ENCODE data around the gene OR6V1. TPM values are rescaled to one million over a fixed set of nuclear protein-coding genes. Genes with fewer than 3 reads are reported as not detected.
"Not testable (repeated sequence)": the region's sequence is repeated elsewhere in the genome, so short reads cannot be mapped to it uniquely, and the experiment has no call there.

The OR6V1 gene
- total RNA-seq, 2 experiments from 2014 or later = not detected

GRCh38 chr7:143048827-143049226, 3.3 kb upstream of the OR6V1 start:
- Mint-ChIP-seq H3K27me3 (peaks cover 2% of the 10 kb centered on the region), H3K27ac (no peak overlapping the region), H3K4me3 (no peak overlapping the region), H3K9me3 (no peaks in the 10 kb centered on the region), H3K36me3 (ENCODE audit: low read depth) (no peaks in the 10 kb centered on the region), H3K4me1 (no peaks in the 10 kb centered on the region)
- POLR2A ChIA-PET = no interaction called here
- CTCF ChIA-PET = interaction anchor here (1.3 kb wide), 1 partner anchor 37 kb away, joined by 3 read pairs; no protein-coding TSS in a partner anchor
- DNase-seq = no peak

- H3K27ac Mint-ChIP-seq = no peak overlapping the region
- no peaks in the 10 kb centered on the region for H3K9me3 Mint-ChIP-seq
- H3K36me3 Mint-ChIP-seq (ENCODE audit: low read depth) = no peaks in the 10 kb centered on the region
- H3K27me3 Mint-ChIP-seq = peaks cover 3% of the 10 kb centered on the region
- no peak overlapping the region for H3K4me3 Mint-ChIP-seq
- DNase-seq = no peak
- CTCF ChIA-PET = interaction anchor here (1.3 kb wide), 1 partner anchor 37 kb away, joined by 3 read pairs; no protein-coding TSS in a partner anchor
- POLR2A ChIA-PET = no interaction called here
- H3K4me1 Mint-ChIP-seq = no peaks in the 10 kb centered on the region
Measured at GRCh38 chr7:143049362-143049761, 2.8 kb upstream of the OR6V1 start.

- Mint-ChIP-seq H3K4me3 (no peak overlapping the region), H3K4me1 (no peaks in the 10 kb centered on the region), H3K27ac (no peak overlapping the region), H3K36me3 (ENCODE audit: low read depth) (no peaks in the 10 kb centered on the region), H3K9me3 (no peaks in the 10 kb centered on the region), H3K27me3 (peaks cover 10% of the 10 kb centered on the region)
- DNase-seq = no peak
- CTCF ChIA-PET = no interaction called here
- POLR2A ChIA-PET = no interaction called here
Measured at GRCh38 chr7:143050931-143051330, 1.2 kb upstream of the OR6V1 start.

- Mint-ChIP-seq H3K9me3 (no peaks in the 10 kb centered on the region), H3K4me1 (no peaks in the 10 kb centered on the region), H3K27ac (no peak overlapping the region), H3K4me3 (no peak overlapping the region), H3K36me3 (ENCODE audit: low read depth) (no peaks in the 10 kb centered on the region), H3K27me3 (peaks cover 9% of the 10 kb centered on the region)
- ChIA-PET POLR2A (no interaction called here), CTCF (no interaction called here)
- DNase-seq = no peak
Measured at GRCh38 chr7:143054621-143055020, 2.5 kb downstream of the OR6V1 start.

GRCh38 chr7:143055754-143056153, 3.6 kb downstream of the OR6V1 start:
- Mint-ChIP-seq H3K4me1 (no peaks in the 10 kb centered on the region), H3K9me3 (no peaks in the 10 kb centered on the region), H3K27ac (no peak overlapping the region), H3K36me3 (ENCODE audit: low read depth) (no peaks in the 10 kb centered on the region), H3K4me3 (no peak overlapping the region), H3K27me3 (peaks cover 9% of the 10 kb centered on the region)
- POLR2A ChIA-PET = no interaction called here
- CTCF ChIA-PET = no interaction called here
- DNase-seq = no peak

DNA sequence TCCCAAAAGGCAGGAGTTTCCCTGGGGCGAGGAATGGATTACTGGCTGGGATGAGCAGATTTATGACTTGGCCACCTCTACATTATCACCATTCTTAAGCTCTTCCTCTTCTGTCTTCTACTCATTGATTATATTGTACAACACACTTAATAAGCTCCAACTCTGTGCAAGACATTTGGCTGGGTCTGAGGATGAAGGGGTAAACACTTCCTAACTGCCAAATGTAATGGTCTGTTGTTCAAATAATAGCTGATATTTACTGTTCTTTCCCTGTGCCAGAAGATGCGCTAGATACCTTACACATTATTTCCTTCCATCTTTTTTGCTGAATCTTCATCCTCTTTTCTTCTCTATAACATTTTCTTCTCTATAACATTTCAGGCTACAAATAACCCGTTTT, 11.6 kb downstream of the OR6V1 start:
- H3K27me3 Mint-ChIP-seq = peaks cover 4% of the 10 kb centered on the region
- no peaks in the 10 kb centered on the region for H3K9me3 Mint-ChIP-seq
- H3K4me1 Mint-ChIP-seq = no peaks in the 10 kb centered on the region
- ChIA-PET CTCF (interaction anchor here (1.0 kb wide), 1 partner anchor 13 kb away, joined by 3 read pairs; no protein-coding TSS in a partner anchor), POLR2A (no interaction called here)
- no peak overlapping the region for H3K27ac Mint-ChIP-seq
- no peak for DNase-seq
- no peaks in the 10 kb centered on the region for H3K36me3 Mint-ChIP-seq (ENCODE audit: low read depth)
- no peak overlapping the region for H3K4me3 Mint-ChIP-seq

DNA sequence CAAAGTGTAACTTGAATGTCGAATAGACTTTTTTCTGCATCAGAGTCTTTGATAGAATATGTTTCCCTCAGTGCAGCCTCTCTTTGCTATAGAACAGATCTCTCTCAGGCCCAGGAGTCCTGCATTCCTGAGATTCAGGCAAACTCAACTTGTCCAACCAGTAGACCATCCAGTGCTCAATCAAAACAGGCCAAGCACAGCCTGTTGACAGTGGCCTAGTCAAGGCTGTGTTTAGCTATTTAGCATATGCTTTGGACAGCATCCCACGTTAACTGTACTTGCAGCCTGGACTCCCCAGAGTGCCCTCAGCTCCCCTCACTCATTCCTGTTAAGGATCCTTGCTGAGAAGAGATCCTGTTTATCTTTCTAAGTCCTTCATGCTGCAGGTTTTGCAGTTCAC, 16.3 kb downstream of the OR6V1 start:
- H3K27me3 Mint-ChIP-seq = peaks cover 4% of the 10 kb centered on the region
- H3K4me3 Mint-ChIP-seq = no peak overlapping the region
- POLR2A ChIA-PET = no interaction called here
- DNase-seq = no peak
- H3K36me3 Mint-ChIP-seq (ENCODE audit: low read depth) = no peaks in the 10 kb centered on the region
- CTCF ChIA-PET = interaction anchor here (1.0 kb wide), 1 partner anchor 149 kb away, joined by 3 read pairs; no protein-coding TSS in a partner anchor
- H3K9me3 Mint-ChIP-seq = no peaks in the 10 kb centered on the region
- no peaks in the 10 kb centered on the region for H3K4me1 Mint-ChIP-seq
- no peak overlapping the region for H3K27ac Mint-ChIP-seq

DNA sequence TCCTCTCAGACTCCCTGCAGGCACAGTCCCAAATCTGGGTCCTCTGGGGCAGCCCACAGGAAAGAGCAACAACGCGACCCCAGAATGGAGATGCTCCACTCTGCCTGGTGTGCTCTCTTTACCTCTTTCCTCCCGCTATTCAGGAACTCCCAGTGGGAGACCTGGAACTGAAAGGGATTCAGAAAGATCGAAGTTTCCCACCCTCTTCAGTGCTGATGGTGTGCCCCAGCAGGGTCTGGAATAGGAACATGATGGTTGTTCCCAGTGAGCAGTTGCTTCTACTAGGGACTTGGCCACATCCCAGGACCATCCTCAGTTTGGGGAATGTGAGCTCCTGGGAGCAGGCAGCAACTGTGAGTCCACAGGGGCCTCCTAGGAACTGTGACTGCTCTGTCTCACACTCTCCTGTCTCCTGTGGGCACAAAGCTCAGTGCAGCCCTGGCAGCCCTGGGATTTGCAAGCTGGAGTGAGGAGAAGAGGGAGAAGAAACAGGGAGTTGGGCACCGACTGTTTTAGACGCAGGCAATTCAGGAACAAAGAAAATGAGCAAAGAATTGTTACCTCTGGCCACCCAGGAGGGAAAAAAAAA, 17.9 kb downstream of the OR6V1 start:
- H3K36me3 Mint-ChIP-seq (ENCODE audit: low read depth) = no peaks in the 10 kb centered on the region
- POLR2A ChIA-PET = no interaction called here
- H3K27me3 Mint-ChIP-seq = peaks cover 7% of the 10 kb centered on the region
- H3K4me1 Mint-ChIP-seq = no peaks in the 10 kb centered on the region
- no peak overlapping the region for H3K4me3 Mint-ChIP-seq
- CTCF ChIA-PET = no interaction called here
- no peak for DNase-seq
- H3K9me3 Mint-ChIP-seq = no peaks in the 10 kb centered on the region
- H3K27ac Mint-ChIP-seq = no peak overlapping the region

DNA sequence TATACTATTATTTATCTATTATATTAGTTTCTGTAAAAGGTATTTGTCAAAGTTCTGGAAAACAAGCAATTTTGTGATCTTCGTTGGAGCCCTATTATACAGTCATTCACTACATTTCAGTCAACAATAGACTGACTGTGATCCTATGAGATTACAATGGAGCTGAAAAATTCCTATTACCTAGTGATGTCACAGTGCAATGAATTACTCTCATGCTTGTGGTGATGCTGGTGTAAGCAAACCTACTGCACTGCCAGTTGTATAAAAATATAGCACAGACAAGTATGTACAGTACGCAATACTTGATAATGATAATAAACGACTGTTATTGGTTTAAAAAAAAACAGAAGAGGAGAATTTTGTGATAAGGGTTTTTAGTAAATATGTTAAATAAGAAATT, 21.4 kb downstream of the OR6V1 start:
- Mint-ChIP-seq H3K36me3 (ENCODE audit: low read depth) (no peaks in the 10 kb centered on the region), H3K27me3 (peaks cover 9% of the 10 kb centered on the region), H3K27ac (no peak overlapping the region), H3K4me3 (no peak overlapping the region), H3K4me1 (no peaks in the 10 kb centered on the region), H3K9me3 (no peaks in the 10 kb centered on the region)
- no peak for DNase-seq
- ChIA-PET CTCF (no interaction called here), POLR2A (no interaction called here)

- CTCF ChIA-PET = no interaction called here
Measured at GRCh38 chr7:143074141-143074540, 22.0 kb downstream of the OR6V1 start.

GRCh38 chr7:143085109-143085508, 33.0 kb downstream of the OR6V1 start:
- H3K9me3 Mint-ChIP-seq = no peaks in the 10 kb centered on the region
- peaks cover 16% of the 10 kb centered on the region for H3K27me3 Mint-ChIP-seq
- DNase-seq = no peak
- H3K4me3 Mint-ChIP-seq = no peak overlapping the region
- H3K36me3 Mint-ChIP-seq (ENCODE audit: low read depth) = no peaks in the 10 kb centered on the region
- POLR2A ChIA-PET = no interaction called here
- H3K27ac Mint-ChIP-seq = no peak overlapping the region
- H3K4me1 Mint-ChIP-seq = no peaks in the 10 kb centered on the region
- CTCF ChIA-PET = no interaction called here

More at GRCh38 chr7:143074141-143074540, 22.0 kb downstream of the OR6V1 start:
- Mint-ChIP-seq H3K27me3 (peaks cover 13% of the 10 kb centered on the region), H3K4me1 (no peaks in the 10 kb centered on the region), H3K36me3 (ENCODE audit: low read depth) (no peaks in the 10 kb centered on the region), H3K27ac (no peak overlapping the region), H3K9me3 (no peaks in the 10 kb centered on the region), H3K4me3 (no peak overlapping the region)
- no peak for DNase-seq
- POLR2A ChIA-PET = no interaction called here

- H3K36me3 Mint-ChIP-seq (ENCODE audit: low read depth); DNase-seq; H3K27ac Mint-ChIP-seq; POLR2A ChIA-PET; H3K4me3 Mint-ChIP-seq; H3K4me1 Mint-ChIP-seq; CTCF ChIA-PET; H3K9me3 Mint-ChIP-seq: not testable (repeated sequence)
- H3K27me3 Mint-ChIP-seq = peaks cover 15% of the 10 kb centered on the region
Measured at GRCh38 chr7:143085610-143086009, 33.5 kb downstream of the OR6V1 start.

DNA sequence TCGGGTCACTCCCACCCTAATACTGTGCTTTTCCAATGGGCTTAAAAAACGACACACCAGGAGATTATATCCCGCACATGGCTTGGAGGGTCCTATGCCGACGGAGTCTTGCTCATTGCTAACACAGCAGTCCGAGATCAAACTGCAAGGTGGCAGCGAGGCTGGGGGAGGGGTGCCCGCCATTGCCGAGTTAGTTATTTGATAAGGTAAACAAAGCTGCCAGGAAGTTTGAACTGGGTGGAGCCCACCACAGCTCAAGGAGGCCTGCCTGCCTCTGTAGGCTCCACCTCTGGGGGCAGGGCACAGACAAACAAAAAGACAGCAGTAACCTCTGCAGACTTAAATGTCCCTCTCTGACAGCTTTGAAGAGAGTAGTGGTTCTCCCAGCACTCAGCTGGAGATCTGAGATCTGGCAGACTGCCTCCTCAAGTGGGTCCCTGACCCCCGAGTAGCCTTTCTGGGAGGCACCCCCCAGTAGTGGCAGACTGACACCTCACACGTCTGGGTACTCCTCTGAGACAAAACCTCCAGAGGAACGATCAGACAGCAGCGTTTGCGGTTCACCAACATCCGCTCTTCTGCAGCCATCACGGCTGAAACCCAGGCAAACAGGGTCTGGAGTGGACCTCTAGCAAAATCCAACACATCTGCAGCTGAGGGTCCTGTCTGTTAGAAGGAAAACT, 36.5 kb downstream of the OR6V1 start:
- H3K27me3 Mint-ChIP-seq; H3K36me3 Mint-ChIP-seq (ENCODE audit: low read depth); H3K27ac Mint-ChIP-seq; DNase-seq; H3K4me3 Mint-ChIP-seq; CTCF ChIA-PET; H3K4me1 Mint-ChIP-seq; POLR2A ChIA-PET; H3K9me3 Mint-ChIP-seq: not testable (repeated sequence)

- Mint-ChIP-seq H3K27ac (no peak overlapping the region), H3K27me3 (no peaks in the 10 kb centered on the region), H3K4me3 (no peak overlapping the region), H3K9me3 (peaks cover 14% of the 10 kb centered on the region), H3K4me1 (no peaks in the 10 kb centered on the region), H3K36me3 (ENCODE audit: low read depth) (no peaks in the 10 kb centered on the region)
- ChIA-PET CTCF (no interaction called here), POLR2A (no interaction called here)
- DNase-seq = no peak
Measured at GRCh38 chr7:143096146-143096545, 44.0 kb downstream of the OR6V1 start.
